OCI-LY7 (cell line): Measurements from ENCODE around the gene PHKA2.

Source experiments
- EZH2phosphoT487 ChIP-seq: fragments of 200-600 bp; sonication (generic); IDR thresholded peaks from 2 replicates; pipeline ENCODE4 v1.6.1; 2018; ENCODE audit warnings: low read depth, borderline replicate concordance, mild to moderate bottlenecking, mixed run types, antibody characterized with exemption, low read length, moderate library complexity, mixed read lengths
- TF ChIP-seq, protein P1 (sequence below): fragments of 200-600 bp; sonication (generic); conservative IDR thresholded peaks from 2 replicates; pipeline ENCODE4 v1.5.1; 2014; ENCODE audit warnings: mild to moderate bottlenecking, antibody characterized with exemption, low read length, moderate library complexity, mixed read lengths

DNA sequence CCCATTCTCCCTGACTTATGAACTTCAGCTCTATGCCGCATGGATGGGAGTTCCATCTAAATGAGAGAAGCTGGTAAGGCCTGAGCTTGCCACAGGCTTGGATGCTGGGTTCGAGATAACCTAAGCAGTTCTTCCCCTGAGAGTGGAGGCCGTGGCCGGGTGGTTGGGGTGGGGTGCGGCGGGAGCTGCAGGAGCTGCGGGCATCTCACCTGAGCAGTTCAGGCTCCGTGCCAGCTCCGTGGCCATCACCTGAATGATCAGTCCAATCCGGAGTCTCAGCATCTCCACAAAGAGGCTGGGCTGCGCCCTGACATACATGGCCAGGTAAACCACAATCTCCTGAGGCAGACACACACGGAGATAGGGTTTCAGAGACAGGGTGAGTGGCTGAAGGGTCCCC, 77.6 kb downstream of the PHKA2 start:
- TF ChIP-seq, protein P1, sequence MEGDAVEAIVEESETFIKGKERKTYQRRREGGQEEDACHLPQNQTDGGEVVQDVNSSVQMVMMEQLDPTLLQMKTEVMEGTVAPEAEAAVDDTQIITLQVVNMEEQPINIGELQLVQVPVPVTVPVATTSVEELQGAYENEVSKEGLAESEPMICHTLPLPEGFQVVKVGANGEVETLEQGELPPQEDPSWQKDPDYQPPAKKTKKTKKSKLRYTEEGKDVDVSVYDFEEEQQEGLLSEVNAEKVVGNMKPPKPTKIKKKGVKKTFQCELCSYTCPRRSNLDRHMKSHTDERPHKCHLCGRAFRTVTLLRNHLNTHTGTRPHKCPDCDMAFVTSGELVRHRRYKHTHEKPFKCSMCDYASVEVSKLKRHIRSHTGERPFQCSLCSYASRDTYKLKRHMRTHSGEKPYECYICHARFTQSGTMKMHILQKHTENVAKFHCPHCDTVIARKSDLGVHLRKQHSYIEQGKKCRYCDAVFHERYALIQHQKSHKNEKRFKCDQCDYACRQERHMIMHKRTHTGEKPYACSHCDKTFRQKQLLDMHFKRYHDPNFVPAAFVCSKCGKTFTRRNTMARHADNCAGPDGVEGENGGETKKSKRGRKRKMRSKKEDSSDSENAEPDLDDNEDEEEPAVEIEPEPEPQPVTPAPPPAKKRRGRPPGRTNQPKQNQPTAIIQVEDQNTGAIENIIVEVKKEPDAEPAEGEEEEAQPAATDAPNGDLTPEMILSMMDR, result no peak
- TF ChIP-seq EZH2phosphoT487, result no peak
